Left ventricle myocardium inferior (tissue), 1 donor: ENCODE measurements around the gene NKD1. TPM values are rescaled to one million over a fixed set of nuclear protein-coding genes. Genes with fewer than 3 reads are reported as not detected.

Experiments
- DNase-seq: peaks from one replicate; pipeline ENCODE4 v3.0.0-alpha.2; 2020
- H3K27ac ChIP-seq: fragments of 200-600 bp; replicated peaks from 2 replicates; pipeline ENCODE4 v1.8.0; 2021
- H3K27me3 ChIP-seq: fragments of 200-600 bp; 2 replicates; pipeline ENCODE4 v1.8.0; 2021; ENCODE audit warnings: low read depth
- H3K36me3 ChIP-seq: fragments of 200-600 bp; 2 replicates; pipeline ENCODE4 v1.8.0; 2021
- H3K4me1 ChIP-seq: fragments of 200-600 bp; 2 replicates; pipeline ENCODE4 v1.8.0; 2021
- H3K4me3 ChIP-seq: fragments of 200-600 bp; 2 replicates; pipeline ENCODE4 v1.8.0; 2021; ENCODE audit warnings: mild to moderate bottlenecking, moderate library complexity
- H3K9me3 ChIP-seq: fragments of 200-600 bp; replicated peaks from 2 replicates; pipeline ENCODE4 v1.8.0; 2021
- intact Hi-C: fragments of 100-400 bp; cut with micrococcal nuclease; formaldehyde crosslinking; loops from one replicate; pipeline ENCODE4 v1.11.0; 2022
- total RNA-seq: library from RNA; stranded (reverse); fragmentation: NEBNext Ultra II Directional; extraction: Animal tissue kit (Norgen Biotek cat#: 25700); gene quantifications from one replicate; pipeline ENCODE4 v1.2.1, GENCODE V29; 2021
- TF ChIP-seq, protein P1 (sequence below): fragments of 200-600 bp; IDR thresholded peaks from 2 replicates; pipeline ENCODE4 v1.8.0; 2021; ENCODE audit warnings: antibody characterized with exemption, mild to moderate bottlenecking, borderline replicate concordance
- donor health status: DM: no; HTN: yes; CAD: no; lungs with severe emphysema.

Gene NKD1
- total RNA-seq, 1 donor from 2014 or later, result 1.5 TPM

DNA sequence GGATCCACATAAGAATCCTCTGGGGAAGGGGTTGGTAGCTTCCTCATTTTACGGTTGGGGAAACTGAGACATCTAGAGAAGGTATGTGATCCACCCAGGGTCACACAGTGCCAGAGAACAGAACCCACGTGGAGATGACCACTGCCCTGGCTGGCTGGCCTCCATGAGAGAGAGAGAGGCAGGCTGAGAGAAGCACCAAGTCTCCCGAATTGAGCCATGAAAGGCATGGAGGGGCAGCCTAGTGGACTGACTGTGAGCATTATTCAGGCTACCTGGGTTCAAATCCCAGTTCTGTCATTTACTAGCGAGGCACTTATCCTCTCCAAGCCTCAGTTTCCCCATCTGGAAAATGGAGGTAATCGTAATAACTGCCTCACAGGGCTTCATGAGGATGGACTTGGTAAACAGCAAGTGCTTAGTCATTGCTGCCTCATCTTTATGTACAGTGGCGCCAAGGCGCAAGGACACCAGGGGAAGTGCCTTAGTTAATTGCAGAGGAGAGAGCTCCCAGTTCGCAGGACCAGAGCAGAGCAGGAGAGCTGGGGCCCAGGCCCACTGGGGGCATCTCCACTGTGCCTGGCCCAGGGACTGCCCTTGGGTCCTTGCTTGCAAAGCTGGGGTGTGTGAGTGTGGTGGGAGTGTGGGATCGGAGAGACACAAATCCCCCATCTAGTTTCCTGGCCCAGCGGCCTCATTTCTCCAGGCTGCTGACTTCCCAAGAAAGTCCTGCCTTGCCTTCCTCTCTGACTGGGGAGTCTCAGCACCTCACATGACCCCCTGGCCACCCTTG lies 71.7 kb downstream of the NKD1 start:
- Histone ChIP-seq H3K27me3 (peaks cover 4% of the 10 kb centered on the region), H3K9me3 (no peaks in the 10 kb centered on the region), H3K4me1 (peaks cover 25% of the 10 kb centered on the region), H3K36me3 (no peaks in the 10 kb centered on the region), H3K27ac (no peak overlapping the region), H3K4me3 (no peak overlapping the region)
- intact Hi-C loops, result no loop called here
- TF ChIP-seq, protein P1, sequence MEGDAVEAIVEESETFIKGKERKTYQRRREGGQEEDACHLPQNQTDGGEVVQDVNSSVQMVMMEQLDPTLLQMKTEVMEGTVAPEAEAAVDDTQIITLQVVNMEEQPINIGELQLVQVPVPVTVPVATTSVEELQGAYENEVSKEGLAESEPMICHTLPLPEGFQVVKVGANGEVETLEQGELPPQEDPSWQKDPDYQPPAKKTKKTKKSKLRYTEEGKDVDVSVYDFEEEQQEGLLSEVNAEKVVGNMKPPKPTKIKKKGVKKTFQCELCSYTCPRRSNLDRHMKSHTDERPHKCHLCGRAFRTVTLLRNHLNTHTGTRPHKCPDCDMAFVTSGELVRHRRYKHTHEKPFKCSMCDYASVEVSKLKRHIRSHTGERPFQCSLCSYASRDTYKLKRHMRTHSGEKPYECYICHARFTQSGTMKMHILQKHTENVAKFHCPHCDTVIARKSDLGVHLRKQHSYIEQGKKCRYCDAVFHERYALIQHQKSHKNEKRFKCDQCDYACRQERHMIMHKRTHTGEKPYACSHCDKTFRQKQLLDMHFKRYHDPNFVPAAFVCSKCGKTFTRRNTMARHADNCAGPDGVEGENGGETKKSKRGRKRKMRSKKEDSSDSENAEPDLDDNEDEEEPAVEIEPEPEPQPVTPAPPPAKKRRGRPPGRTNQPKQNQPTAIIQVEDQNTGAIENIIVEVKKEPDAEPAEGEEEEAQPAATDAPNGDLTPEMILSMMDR, result no peak
- no peak for DNase-seq

DNA sequence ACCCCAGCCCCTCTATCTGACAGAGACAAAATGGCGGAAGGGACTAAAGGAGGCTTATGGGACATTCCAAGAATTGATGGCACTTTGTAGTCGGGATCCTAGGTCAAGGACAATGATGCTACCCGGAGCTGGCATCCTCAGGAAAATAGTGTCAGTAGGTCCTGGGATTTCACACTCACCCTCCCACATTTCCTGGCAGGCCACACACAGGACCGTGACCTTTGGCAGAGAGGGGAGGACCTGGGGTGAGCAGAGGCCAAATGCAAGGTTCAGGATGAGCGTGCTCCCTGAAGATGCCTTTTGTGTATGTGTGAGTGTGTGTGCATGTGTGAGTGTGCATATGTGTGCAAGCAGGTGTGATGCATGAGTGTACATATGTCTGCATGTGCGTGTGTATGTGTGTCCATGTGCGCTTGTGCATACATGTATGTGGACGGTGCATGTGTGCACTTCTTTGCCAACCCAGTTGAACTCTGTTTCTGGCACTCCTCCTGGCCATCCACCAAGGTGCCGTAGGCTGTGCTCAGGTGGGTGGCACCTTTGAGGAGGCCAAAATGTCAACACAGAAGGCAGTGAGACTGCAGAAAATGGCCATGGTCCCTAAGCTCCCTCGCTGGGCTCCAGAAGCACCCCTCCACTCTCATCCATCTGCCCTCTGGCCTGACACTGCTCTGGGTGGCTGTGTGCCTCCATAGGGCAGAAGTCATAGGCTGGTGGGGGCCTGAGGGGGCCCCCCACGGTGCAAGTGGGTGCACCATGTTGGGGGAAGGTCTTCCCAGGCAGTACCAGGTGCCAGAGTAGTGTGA lies 72.7 kb downstream of the NKD1 start:
- intact Hi-C loops, result no loop called here
- H3K27ac ChIP-seq, result no peak overlapping the region
- H3K36me3 ChIP-seq, result no peaks in the 10 kb centered on the region
- H3K9me3 ChIP-seq, result no peaks in the 10 kb centered on the region
- H3K4me3 ChIP-seq, result no peak overlapping the region
- TF ChIP-seq, protein P1, result no peak
- DNase-seq, result no peak
- H3K4me1 ChIP-seq, result peaks cover 17% of the 10 kb centered on the region
- peaks cover 5% of the 10 kb centered on the region for H3K27me3 ChIP-seq

DNA sequence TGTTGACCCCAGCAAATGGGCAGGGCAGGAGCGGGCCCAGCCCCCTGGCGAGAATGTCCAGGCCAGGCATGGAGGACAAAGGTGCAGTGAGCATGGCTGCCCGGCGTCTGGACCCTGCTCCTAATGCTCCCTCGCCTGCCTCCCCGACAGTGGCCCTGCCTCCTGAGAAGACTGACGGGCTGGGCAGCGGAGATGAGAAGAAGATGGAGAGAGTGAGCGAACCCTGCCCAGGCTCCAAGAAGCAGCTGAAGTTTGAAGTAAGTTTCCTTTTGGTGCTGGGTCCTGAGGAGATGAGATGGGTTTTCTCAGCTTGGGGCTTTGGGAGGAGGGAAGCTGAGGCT lies 73.2 kb downstream of the NKD1 start:
- Histone ChIP-seq H3K27me3 (peaks cover 5% of the 10 kb centered on the region), H3K36me3 (no peaks in the 10 kb centered on the region), H3K4me3 (no peak overlapping the region), H3K27ac (no peak overlapping the region), H3K9me3 (no peaks in the 10 kb centered on the region), H3K4me1 (peaks cover 11% of the 10 kb centered on the region)
- intact Hi-C loops, result no loop called here
- no peak for DNase-seq
- TF ChIP-seq, protein P1, result no peak

DNA sequence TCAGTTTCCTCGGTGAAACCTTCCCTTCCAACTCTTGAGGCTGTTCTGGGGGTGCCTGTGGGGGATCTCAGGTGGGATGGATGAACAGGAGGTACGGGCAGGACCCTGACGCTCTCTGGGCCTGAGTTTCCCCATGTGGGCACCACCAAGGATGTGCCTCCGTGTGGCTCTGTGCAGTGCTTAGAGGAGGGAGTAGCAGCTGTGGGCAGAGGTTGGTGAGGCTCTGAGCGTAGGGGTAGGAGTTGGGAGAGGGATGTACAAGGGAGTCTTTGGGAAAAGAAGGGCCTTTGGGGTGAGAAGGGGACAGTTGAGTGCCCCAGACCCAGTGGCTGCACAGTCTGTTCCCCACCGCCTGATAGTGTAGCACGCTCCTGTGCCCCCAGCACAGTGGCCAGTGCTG lies 73.8 kb downstream of the NKD1 start:
- H3K4me1 ChIP-seq, result peaks cover 10% of the 10 kb centered on the region
- no peaks in the 10 kb centered on the region for H3K36me3 ChIP-seq
- no peak for DNase-seq
- H3K9me3 ChIP-seq, result no peaks in the 10 kb centered on the region
- intact Hi-C loops, result no loop called here
- H3K27ac ChIP-seq, result no peak overlapping the region
- H3K4me3 ChIP-seq, result no peak overlapping the region
- TF ChIP-seq, protein P1, result no peak
- H3K27me3 ChIP-seq, result peaks cover 5% of the 10 kb centered on the region

DNA sequence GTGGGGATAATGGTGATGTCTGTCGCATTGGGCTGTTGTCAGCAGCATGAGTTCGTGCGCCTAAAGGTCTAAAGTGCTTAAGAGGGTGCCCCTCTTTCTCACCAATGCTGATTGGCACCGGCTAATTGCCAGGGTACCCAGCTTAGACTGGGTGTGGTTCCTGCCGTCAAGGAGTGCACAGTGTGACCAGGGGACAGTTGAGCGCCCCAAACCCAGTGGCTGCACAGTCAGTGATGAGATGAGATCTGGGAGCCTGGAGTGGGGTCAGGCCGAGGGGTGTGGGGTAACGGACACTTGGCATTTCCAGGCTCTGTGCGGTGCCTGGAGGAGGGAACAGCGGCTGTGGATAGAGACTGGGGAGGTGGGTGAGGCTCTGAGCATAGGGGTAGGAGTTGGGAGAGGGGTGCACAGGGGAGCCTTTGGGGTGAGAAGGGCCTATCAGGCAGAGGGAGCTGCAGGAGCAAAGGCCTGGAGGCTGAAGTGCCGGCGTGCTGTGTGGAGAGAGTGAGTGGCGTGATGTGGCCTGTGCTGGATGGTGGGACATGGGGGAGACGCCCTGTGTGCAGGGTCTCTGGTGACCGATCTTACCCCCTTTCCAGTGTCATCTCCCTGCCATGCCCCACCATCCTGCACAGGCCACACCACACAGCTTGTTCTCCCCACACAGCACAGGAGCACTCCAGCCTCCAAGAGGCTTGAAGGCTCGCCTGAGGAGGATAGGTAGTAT lies 74.6 kb downstream of the NKD1 start:
- no peak overlapping the region for H3K27ac ChIP-seq
- H3K9me3 ChIP-seq, result no peaks in the 10 kb centered on the region
- TF ChIP-seq, protein P1, result no peak
- H3K4me1 ChIP-seq, result peaks cover 11% of the 10 kb centered on the region
- H3K36me3 ChIP-seq, result no peaks in the 10 kb centered on the region
- H3K4me3 ChIP-seq, result no peak overlapping the region
- peaks cover 5% of the 10 kb centered on the region for H3K27me3 ChIP-seq
- no peak for DNase-seq
- intact Hi-C loops, result no loop called here
